GM18870 (cell line): Measurements from ENCODE around the gene ATP6V1D.
"Not testable (repeated sequence)": the region's sequence is repeated elsewhere in the genome, so short reads cannot be mapped to it uniquely, and the experiment has no call there.

Experiments
- ATAC-seq: cut with Tn5 transposase; IDR thresholded peaks from one replicate; pipeline ENCODE4 v1.9.1; 2021; ENCODE audit warnings: moderate library complexity; ENCODE audit not compliant: unreplicated experiment

The ATP6V1D gene

DNA sequence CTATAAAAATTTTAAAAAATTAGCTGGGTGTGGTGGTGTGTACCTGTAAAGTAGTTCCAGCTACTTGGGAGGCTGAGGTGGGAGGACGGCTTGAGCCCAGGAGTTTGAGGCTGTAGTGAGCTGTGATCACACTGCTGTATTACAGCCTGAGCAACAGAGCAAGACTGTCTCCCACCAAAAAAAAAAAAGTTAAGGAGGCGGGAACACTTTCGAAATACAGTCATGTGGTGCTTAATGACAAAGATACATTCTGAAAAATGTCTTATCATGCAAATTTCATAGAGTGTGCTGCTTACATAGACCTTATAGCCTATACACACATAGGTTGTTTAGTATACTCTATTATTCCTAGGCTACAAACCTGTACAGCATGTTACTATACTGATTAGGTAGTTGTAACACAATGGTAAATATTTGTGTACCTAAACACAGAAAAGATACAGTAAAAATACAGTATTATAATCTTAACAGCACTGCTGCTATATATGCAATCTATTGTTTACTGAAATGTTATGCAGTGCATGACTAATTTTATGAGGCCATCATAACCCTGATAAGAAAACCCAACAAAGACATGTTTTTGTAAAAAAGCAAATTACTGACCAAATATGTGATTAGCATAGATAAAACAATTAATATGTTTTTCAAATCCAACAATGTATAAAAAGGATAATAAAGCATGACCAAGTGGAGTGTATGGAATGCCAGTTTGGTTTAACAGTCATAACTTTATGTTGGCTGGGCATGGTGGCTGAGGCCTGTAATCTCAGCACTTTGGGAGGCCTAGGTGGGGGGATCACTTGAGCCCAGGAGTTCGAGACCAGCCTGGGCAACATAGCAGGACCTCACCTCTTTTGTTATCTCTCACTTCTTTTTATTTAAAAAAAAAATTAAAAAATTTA lies 11.9 kb upstream of the ATP6V1D start:
- no peak for ATAC-seq

DNA sequence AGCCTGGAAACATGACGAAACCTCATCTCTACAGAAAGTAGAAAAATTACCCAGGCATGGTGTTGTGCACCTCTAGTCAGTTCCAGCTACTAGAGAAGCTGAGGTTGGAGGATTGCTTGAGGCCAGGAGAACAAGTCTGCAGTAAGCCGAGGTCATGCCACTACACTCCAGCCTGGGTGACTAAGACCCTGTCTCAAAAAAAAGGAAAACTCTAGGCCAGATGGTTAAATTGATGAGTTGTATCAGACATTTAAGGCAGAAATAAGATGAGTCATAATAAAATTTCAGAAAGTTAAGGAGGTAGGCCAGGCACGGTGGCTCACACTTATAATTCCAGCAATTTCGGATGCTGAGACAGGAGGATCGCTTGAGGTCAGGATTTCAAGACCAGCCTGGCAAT lies 11.2 kb upstream of the ATP6V1D start:
- ATAC-seq, result no peak

DNA sequence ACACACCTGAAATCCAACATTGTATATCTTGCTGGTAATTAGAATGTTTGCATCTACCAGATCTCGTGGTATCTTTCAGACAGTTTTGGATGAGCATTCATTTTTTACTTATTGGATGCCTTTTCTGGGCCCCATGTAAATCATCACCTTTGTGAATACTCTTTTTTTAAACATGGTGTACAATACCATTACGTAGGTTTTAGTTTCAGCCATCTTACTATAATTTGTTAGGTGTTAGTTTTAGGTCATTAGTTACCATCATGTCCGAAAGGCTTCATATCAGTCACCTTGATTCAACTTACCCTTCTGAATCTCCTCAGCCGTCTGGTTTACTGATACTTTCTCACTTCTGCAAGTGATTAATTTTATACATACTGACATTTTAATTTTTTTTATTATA lies 5.9 kb upstream of the ATP6V1D start:
- ATAC-seq, result no peak

DNA sequence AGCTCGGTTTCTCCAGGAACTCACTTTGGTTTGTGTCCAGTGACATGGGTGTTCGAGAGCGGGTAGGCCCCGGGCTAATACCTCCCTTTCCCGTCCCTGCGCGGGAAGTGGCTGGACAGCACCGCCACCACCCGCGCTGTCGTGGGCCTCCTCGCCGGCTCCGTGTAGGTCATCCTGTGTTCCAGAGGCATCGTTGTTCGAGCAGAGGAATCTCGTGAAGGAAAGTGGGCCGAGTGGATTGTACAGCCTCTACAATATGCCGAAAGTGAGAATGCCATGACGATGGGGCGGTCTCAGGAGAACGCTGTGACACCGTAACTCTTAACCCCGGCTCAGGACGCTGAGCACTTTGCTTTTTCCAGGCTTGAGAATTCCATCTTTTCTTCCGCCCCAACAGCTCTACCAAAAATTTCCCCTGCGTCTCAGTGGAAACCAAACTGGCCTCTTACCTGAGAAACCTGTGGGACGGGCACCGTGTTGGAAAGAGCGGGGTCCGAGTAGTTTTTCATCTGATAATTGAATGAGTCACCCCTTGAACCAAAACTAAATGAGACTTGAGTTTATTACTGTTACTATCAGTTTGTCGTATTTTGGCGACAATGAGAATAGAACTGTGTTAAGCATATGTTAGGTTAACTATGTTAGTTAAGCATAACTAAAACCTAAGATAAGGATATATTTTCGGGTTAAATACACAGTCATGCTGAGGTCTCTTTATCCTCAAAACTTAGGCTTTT lies 1.0 kb upstream of the ATP6V1D start:
- no peak for ATAC-seq

DNA sequence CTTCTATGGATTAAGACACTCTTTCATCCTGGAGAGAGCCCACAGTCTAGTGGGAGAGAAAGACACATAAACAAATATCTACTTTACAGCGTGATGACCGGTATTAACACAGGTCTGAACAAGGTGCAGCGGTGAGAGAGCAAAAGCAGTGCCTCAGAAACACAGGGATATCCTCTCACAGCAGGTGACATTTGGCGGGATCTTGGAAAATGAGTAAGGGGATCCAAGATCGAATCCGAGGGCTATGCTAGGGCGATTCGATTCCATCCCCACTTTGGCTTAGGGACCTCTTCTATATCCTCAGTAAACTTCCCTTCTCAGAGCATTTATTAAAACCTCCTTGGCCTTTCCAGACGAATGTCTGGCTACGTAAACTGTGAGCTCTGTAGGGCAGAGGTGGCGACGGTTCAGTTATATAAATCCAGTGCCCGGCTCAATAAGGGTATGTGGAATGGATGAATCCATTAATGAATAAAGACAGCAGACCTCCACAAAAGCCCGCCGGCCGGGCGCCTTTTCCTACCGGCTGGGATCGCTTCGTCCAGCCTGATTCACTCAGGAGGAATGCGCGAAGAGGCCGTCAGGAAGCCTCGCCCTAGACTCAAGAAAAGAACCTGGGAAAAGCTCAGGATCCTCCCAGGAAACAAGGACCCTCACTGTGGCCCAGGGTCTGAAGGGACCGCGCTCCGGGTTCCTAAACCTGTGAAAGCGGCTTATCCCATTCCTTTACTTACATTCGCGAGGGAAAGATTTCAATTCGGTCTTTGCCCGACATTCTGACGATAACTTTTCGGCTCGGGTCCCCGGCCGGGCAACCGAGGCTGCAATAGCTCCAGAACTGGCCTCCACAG lies 455 bp downstream of the ATP6V1D start:
- peak; percentile 2 for ATAC-seq

DNA sequence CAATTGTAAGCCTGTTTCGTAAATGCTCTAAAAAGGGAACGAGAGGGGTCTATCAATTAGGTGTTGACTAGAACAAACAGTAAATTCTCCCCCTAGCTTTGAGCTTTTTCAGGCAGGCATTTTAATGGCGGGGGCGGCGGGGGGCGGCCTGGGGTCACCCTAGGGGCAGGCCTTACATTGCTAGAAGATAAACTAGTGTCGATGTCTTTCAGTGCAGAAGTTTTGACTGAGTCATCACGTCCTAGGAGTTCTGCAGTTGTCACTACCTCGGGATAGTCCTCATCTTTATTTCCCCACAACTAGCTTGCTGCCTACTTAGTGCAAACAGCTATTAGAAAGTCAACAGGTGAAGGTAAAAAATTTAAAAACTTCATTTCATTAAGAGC lies 1.6 kb downstream of the ATP6V1D start:
- no peak for ATAC-seq

DNA sequence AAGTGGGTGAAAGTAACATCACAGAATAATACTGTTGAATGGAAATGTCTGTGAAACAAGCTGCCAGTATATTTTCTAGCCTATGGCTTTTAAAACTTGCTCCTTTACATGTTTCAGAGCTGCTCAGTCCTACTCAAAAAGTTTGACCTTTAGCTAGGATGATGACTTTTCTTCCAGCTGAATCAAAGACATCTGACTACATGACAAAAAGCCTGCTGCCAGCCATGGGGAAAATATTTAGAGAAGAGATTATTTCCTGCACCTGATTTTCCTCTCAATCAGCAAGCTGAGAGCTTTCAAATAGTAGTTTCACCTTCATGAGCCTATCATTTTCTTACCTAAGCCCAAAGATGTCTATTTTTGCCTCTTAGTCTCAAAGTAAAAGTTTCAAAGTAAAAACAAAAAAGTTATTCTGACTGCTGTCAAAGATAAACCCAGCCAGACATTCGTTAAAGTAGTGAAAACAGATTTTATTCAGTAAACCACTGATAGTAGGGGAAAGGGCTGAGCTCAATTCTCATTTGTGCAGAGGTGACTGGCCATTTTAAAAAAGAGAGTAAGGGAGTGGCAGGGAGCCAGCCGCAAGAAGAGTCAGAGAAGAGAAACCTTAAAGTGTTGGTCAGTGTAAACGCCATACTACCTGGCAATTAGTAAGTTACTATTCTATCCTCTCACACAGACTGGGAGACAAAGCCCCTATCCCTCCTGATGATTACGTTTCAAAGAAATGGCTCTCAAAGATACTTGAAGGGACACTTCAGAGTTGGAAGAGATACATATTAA lies 2.2 kb downstream of the ATP6V1D start:
- no peak for ATAC-seq

DNA sequence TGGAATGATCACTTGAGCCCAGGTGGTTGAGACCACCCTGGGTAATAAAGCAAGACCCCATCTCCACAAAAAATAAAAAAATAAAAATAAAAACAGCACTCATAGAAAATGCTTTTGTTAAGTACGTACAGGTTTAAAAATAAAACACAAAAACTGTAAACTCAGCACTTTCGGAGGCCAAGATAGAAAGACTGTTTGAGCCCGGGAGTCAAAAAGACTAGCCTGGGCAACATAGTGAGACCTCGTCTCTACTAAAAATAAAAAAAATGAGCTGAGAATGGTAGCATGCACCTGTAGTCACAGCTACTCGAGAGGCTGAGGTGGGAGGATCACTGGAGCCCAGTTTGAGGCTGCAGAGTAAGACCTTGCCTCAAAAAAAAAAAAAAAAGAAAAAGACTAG lies 7.5 kb downstream of the ATP6V1D start:
- no peak for ATAC-seq

DNA sequence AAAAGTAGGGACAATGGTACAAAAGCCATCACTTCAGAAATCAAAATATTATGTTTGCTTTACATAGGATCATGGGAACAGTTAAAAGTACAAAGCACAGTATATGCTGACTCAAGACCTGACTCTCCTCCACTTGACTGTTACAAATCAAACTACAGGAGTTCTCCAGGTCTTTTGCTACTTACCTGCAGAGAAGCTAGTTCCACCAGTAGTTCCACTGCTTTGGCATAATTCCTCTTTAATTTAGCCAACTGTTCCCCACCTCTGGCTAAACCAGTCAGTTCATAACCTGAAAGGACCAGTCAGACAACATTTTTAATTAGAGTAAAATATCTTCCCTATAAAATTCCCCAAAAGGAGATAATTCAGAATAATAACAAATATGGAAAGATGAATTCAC lies 14.0 kb downstream of the ATP6V1D start:
- no peak for ATAC-seq

DNA sequence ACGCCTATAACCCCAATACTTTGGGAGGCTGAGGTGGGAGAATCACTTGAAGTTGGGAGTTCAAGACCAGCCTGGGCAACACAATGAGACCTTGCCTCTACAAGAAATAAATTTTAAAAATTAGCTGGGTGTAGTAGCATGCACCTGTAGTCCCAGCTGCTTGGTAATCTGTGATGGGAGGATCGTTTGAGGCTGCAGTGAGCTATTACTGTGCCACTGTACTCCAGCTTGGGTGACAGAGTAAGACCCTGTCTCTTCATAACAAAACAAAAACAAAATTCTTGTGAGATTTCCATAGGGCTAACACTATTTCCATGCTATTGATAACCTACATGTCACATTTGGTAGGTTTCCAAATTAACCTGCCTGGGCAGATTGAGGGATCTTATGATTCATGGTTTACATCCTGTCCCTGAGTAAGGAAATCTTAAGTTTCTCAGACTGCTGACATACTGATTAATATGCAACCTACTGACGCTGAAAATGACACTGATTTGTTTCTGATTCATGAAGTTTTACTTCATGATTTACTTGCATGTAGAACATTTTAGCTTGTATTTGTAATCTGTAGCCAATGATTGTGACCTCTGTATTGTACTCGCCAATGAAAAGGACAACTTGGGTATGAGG lies 15.9 kb downstream of the ATP6V1D start:
- ATAC-seq, result no peak

DNA sequence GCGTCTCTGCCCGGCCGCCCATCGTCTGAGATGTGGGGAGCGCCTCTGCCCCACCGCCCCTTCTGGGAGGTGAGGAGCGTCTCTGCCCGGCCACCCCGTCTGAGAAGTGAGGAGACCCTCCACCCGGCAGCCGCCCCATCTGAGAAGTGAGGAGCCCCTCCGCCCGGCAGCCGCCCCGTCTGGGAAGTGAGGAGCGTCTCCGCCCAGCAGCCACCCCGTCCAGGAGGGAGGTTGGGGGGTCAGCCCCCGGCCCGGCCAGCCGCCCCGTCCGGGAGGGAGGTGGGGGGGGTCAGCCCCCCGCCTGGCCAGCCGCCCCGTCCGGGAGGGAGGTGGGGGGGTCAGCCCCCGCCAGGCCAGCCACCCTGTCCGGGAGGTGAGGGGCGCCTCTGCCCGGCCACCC lies 18.4 kb downstream of the ATP6V1D start:
- not testable (repeated sequence) for ATAC-seq

DNA sequence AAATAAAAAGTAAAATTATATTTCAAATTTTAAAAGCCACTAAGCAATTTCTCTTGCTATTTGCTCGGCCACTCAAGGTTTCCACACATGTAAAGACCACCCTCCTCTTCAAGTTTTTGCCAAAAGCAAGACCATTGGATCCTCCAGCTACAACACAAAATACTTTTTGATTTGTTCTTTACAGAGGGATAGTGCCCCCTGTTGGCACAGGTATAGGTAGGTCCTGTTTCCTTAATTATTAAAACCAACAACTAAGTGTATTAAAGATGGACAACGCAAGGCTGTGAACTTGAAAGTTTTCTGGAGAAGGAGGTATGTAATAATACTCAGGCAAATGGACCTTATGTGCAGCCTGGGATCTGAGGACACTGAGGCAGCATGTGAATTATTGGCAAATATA lies 23.8 kb downstream of the ATP6V1D start:
- ATAC-seq, result no peak

DNA sequence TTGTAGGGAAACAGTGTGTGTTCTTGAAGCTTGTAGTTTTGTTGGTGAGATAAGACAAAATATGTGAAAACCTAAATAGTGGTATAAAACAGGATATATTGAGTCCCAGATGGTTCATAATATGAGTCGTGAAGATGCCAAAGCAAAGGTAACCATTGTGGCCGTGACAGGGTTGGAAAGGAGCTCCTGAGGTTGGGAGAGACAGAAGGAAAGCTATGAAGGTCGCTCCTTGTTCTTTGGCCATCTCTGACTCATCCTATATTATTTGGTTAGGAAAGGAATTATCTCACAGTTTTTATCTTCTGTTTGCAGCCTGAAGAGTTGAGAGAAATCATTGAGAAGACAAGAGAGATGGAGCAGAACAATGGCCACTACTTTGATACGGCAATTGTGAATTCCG lies 27.1 kb downstream of the ATP6V1D start:
- no peak for ATAC-seq

DNA sequence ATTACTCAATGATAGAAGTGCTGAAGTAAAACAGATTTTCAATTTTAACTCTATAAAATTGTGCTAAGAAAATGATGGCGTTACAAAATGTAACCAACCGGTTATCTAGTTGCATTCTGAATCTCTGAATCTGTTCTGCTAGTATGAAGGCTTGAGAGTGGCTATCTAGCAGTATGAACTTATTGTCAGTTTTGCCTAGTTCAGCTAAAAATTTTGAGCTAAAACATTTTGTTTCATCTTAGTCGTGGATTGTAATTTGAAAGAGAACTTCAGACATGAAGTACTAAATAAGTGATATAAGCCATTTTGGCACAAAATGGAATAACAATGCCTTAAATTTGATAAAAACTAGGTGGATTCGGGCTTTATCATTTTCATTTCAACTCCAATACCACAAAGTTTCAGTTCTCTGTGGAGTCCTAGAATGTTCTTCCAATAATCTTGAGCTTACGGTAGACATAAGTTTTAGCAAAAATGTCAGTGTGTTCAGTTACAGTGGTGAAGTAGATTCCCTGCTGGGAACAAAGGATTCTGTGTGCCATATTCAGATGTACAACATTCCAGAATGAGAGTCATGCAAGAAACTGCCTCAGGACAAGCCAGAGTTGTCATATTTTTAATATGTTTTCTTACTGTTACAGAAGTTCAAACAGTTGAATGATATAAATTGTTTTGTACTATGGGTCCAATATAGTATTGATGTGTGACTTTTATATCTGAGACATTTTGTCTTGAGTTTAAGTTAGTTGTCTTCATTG lies 28.1 kb downstream of the ATP6V1D start:
- no peak for ATAC-seq

DNA sequence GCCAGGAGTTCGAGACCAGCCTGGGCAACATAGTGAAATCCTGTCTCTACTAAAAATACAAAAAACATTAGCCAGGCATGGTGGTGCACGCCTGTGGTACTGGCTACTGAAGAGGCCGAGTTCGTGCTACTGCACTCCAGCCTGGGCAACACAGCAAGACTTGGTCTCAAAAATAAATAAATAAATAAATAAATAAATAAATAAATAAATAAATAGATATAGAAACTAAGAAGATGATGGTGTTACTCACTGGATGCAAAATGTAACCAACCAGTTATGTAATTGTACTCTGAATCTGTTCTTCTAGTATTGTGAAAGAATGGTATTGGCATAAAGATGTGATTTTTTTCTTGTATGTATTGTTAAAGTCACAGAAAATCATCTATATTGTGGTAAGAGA lies 29.9 kb downstream of the ATP6V1D start:
- ATAC-seq, result not testable (repeated sequence)

DNA sequence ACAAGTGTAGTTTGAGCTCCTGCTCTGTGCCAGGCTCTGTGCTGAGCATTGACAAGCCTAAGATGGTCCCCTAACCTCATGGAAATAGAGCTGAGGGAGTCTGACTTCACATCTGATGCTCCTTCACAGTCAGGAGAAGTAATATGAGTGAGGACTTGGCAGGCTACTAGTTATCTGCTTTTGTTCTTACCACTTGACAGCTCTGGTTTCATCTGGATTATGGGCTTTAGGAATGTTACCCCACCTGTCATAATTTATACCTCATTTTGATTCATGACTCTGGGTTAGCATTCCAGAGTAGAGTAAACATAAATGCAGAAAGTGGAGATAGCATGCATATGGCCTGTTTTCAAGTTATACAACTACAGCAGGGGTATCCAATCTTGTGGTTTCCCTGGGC lies 40.5 kb downstream of the ATP6V1D start:
- no peak for ATAC-seq

DNA sequence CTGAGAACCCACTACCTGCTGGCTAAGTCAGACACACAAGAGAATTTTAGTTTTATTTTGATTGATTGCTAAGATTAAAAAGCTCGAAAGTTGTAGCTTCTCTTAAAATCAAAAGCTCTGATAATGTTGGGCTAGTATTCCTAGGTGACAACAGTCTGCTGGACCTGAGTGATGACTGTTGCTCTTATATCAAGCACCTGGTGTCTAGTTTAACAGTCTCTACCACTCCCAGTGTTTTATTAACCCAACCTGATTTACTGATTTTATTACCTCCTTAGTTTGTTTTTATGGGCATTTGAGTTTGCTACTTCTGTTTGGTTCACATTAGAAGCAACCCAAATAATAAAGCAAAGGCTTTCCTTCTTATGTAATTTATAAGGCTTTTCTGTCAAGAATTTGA lies 41.8 kb downstream of the ATP6V1D start:
- no peak for ATAC-seq

DNA sequence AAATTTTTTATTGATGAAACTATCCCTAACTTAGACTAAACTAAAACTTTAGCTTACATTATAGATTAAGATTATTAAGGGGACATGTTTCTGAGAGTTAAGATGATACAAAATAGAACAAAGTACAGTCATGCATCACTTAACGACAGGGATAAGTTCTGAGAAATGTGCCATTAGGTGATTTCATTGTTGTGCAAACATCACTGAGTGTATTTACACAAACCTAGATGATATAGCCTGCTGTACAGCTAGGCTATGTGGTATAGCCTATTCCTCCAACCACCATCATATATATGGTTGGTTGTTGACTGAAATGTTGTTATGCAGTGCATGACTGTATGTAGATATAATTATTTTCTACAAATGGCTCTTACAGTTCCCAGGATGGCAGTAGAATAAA lies 46.5 kb downstream of the ATP6V1D start:
- ATAC-seq, result no peak

DNA sequence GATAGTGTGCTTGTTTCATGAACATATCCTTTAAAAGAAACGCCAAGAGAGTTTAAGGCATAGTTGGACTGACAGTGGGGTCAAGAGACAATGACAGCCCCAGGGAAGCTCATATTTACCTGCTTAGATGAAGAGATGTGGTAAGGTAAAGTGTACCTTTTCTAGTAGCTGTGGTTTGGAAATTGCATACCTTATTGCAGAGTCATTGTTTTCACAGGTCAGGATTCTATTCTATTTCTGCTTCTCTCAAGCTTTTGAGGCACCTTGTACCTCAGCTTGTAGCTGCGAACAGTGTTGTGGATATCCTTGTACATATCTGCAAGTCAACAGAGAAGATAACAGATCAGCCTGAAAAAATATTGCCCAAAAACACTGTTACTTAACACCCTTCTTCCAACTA lies 47.7 kb downstream of the ATP6V1D start:
- ATAC-seq, result no peak
